IMR-90 (cell line): Measurements from ENCODE around the gene PCNX2.

Experiments
- CEBPB ChIP-seq: IDR thresholded peaks from 2 replicates; pipeline ENCODE4 v1.6.1; 2012; ENCODE audit warnings: low read depth, low read length, improper control_type of control experiment
- CTCF ChIP-seq: conservative IDR thresholded peaks from 2 replicates; pipeline ENCODE4 v1.5.1; 2012; ENCODE audit warnings: mild to moderate bottlenecking, low read depth, low read length, improper control_type of control experiment
- FOS ChIP-seq: fragments of 150-350 bp; IDR thresholded peaks from 2 replicates; pipeline ENCODE4 v1.6.1; 2016; ENCODE audit warnings: low read depth, low read length
- MAFK ChIP-seq: IDR thresholded peaks from 2 replicates; pipeline ENCODE4 v1.6.1; 2012; ENCODE audit warnings: low read depth, low read length, improper control_type of control experiment
- MAZ ChIP-seq: IDR thresholded peaks from 2 replicates; pipeline ENCODE4 v1.6.1; 2012; ENCODE audit warnings: low read depth, mild to moderate bottlenecking, low read length, improper control_type of control experiment, moderate library complexity, borderline replicate concordance
- MXI1 ChIP-seq: IDR thresholded peaks from 2 replicates; pipeline ENCODE4 v1.6.1; 2012; ENCODE audit warnings: low read depth, mild to moderate bottlenecking, low read length, moderate library complexity, borderline replicate concordance
- NFE2L2 ChIP-seq: fragments of 150-350 bp; IDR thresholded peaks from 2 replicates; pipeline ENCODE4 v1.6.1; 2016; ENCODE audit warnings: low read depth, mild to moderate bottlenecking, low read length
- POLR2A ChIP-seq: IDR thresholded peaks from 2 replicates; pipeline ENCODE4 v1.6.1; 2012; ENCODE audit warnings: mild to moderate bottlenecking, low read depth, low read length
- RCOR1 ChIP-seq: IDR thresholded peaks from 2 replicates; pipeline ENCODE4 v1.6.1; 2012; ENCODE audit warnings: mild to moderate bottlenecking, low read length, improper control_type of control experiment; ENCODE audit not compliant: insufficient replicate concordance
- RFX5 ChIP-seq: IDR thresholded peaks from 2 replicates; pipeline ENCODE4 v1.8.0; 2012; ENCODE audit warnings: low read depth, mild to moderate bottlenecking, low read length, moderate library complexity
- SMC3 ChIP-seq: fragments of 150-350 bp; IDR thresholded peaks from 2 replicates; pipeline ENCODE4 v1.6.1; 2016; ENCODE audit warnings: low read depth, mild to moderate bottlenecking, antibody characterized with exemption, low read length, moderate library complexity
- USF2 ChIP-seq: fragments of 150-350 bp; IDR thresholded peaks from 2 replicates; pipeline ENCODE4 v1.6.1; 2017; ENCODE audit warnings: mild to moderate bottlenecking, antibody characterized with exemption, low read length, low read depth

- no peak for TF ChIP-seq RFX5
- TF ChIP-seq MAFK = no peak
- no peak for TF ChIP-seq CTCF
- TF ChIP-seq POLR2A = no peak
- TF ChIP-seq NFE2L2 = no peak
- no peak for TF ChIP-seq MXI1
- no peak for TF ChIP-seq RCOR1
- TF ChIP-seq MAZ = no peak
- no peak for TF ChIP-seq SMC3
- TF ChIP-seq USF2 = no peak
- no peak for TF ChIP-seq FOS
- TF ChIP-seq CEBPB = no peak
Measured at GRCh38 chr1:232985882-232986526, 309.5 kb downstream of the PCNX2 start.
